D721Med (cell line): ENCODE measurements around the gene EFCAB11.

Experiments
- DNase-seq: peaks from one replicate; pipeline ENCODE4 v3.0.0; 2011; ENCODE audit warnings: low spot score; ENCODE audit not compliant: insufficient read length
- FAIRE-seq: peaks from 2 replicates; lab custom pipeline; 2011; peaks lifted over from hg19 to GRCh38; lab: Jason Lieb, UNC
- CTCF ChIP-seq: IDR thresholded peaks from 2 replicates; pipeline ENCODE4 v1.5.1; 2012; ENCODE audit warnings: mild to moderate bottlenecking, control low read depth; ENCODE audit not compliant: insufficient read depth; ENCODE audit errors: missing control alignments

EFCAB11 gene

GRCh38 chr14:89853936-89854693 lies 100.4 kb downstream of the EFCAB11 start:
- DNase-seq, result no peak
- FAIRE-seq, result no peak
- no peak for TF ChIP-seq CTCF

- DNase-seq (no peak), FAIRE-seq (no peak)
- no peak for TF ChIP-seq CTCF
Measured at GRCh38 chr14:89851106-89851505, 103.4 kb downstream of the EFCAB11 start.

GRCh38 chr14:89849931-89850330 lies 104.6 kb downstream of the EFCAB11 start:
- DNase-seq (no peak), FAIRE-seq (no peak)
- TF ChIP-seq CTCF, result no peak

GRCh38 chr14:89848165-89848564 lies 106.4 kb downstream of the EFCAB11 start:
- no peak for FAIRE-seq
- TF ChIP-seq CTCF, result no peak
- no peak for DNase-seq

- FAIRE-seq, result no peak
- no peak for TF ChIP-seq CTCF
Measured at GRCh38 chr14:89845346-89845745, 109.2 kb downstream of the EFCAB11 start.

DNA sequence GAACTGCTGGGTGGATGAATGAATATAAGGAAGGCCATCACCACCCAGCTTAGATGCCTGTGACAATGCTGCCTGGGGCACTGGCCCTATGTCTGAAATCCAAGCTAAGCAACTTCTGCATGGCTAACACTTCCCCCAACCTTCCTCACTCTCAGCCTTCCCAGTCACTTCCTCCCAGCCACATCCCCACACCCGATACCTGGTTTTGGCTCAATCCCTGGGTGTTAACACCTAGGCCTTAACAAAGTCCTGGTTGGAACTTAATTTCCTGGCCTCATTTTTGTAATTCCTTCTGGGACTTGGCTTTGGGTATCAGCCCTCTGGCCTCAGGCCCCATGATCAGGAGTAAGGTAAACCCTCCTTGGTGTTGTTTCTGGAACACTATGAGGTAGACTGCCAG lies 110.0 kb downstream of the EFCAB11 start:
- DNase-seq (no peak), FAIRE-seq (no peak)
- TF ChIP-seq CTCF, result no peak

More at GRCh38 chr14:89845346-89845745, 109.2 kb downstream of the EFCAB11 start:
- DNase-seq, result no peak

GRCh38 chr14:89842837-89843236 lies 111.7 kb downstream of the EFCAB11 start:
- FAIRE-seq (no peak), DNase-seq (no peak)
- no peak for TF ChIP-seq CTCF
